ENCODE results near the gene GALNT14. TPM values are rescaled to one million over a fixed set of nuclear protein-coding genes. Genes with fewer than 3 reads are reported as not detected.

The GALNT14 gene
- total and polyA plus RNA-seq, 10 of the 15 experiments (the other 5 are each of a cell fraction or from before 2014, with no cell fraction given): 3.7 to 17.8 (median 6.0) TPM

- TF ChIP-seq SKIL (IDR thresholded peaks at IDR 0.05; ENCODE audit: low read depth, poor library complexity, severe bottlenecking): no peak
Observed at GRCh38 chr2:31037058-31037457, 101.2 kb downstream of the GALNT14 start (continued).

- SMC1A ChIA-PET (ENCODE audit: uncharacterized antibody, unreplicated experiment): interaction anchor here (1.4 kb wide), 1 partner anchor 172 kb away, joined by 3 read pairs; no protein-coding TSS in a partner anchor
- TF ChIP-seq ATF2 (IDR thresholded peaks at IDR 0.05; ENCODE audit: low read length) (no peak), ELK1 (IDR thresholded peaks at IDR 0.05; ENCODE audit: low read depth, low read length) (no peak), STAT1 (conservative IDR thresholded peaks at IDR 0.05) (no peak), BCL3 (IDR thresholded peaks at IDR 0.05; ENCODE audit: borderline replicate concordance, insufficient read depth, low read depth, low read length, poor library complexity, severe bottlenecking) (no peak), CHD2 (IDR thresholded peaks at IDR 0.05; ENCODE audit: borderline replicate concordance, low read depth, low read length) (no peak), EZH2 (IDR thresholded peaks at IDR 0.05; ENCODE audit: borderline replicate concordance, control insufficient read depth, low read depth, low read length) (no peak), POLR2AphosphoS5 (IDR thresholded peaks at IDR 0.05; ENCODE audit: low read length) (no peak), SIN3A (IDR thresholded peaks at IDR 0.05; ENCODE audit: low read depth, low read length) (no peak), CEBPB (IDR thresholded peaks at IDR 0.05; ENCODE audit: borderline replicate concordance in 1 of 2, low read depth in 2 of 2, low read length in 2 of 2) (no peak), USF2 (IDR thresholded peaks at IDR 0.05; ENCODE audit: borderline replicate concordance, low read depth, low read length) (no peak), YY1 (IDR thresholded peaks at IDR 0.05; ENCODE audit: low read depth, low read length) (no peak)
- intact Hi-C loops (cut with micrococcal nuclease; ENCODE audit: unreplicated experiment) (loop anchor here (5.0 kb wide), 1 partner anchor 104 kb away; the partner anchor contains the start of gene GALNT14), in situ Hi-C loops (cut with MboI) (no loop called here)
- no peak for DNase-seq (ENCODE audit: low read depth, low spot score)
- Histone ChIP-seq H3K27ac (ENCODE audit: control insufficient read depth, insufficient read depth) (no peak overlapping the region), H3K4me1 (ENCODE audit: control insufficient read depth, insufficient read depth, low read length) (peaks cover 6% of the 10 kb centered on the region), H2AFZ (ENCODE audit: control insufficient read depth, low read depth, low read length) (no peak overlapping the region), H3K27me3 (replicated peaks in 1 of 2; ENCODE audit: control insufficient read depth in 2 of 2, insufficient read depth in 2 of 2, low read length in 1 of 2) (no peaks in the 10 kb centered on the region; a peak in 1 of 4 replicates), H3K4me2 (ENCODE audit: control insufficient read depth, insufficient read depth) (no peak overlapping the region), H4K20me1 (ENCODE audit: control insufficient read depth, insufficient read depth) (no peaks in the 10 kb centered on the region), H3K9me3 (replicated peaks; ENCODE audit: control insufficient read depth, insufficient read depth, low read length) (peaks cover 4% of the 10 kb centered on the region), H3K79me2 (ENCODE audit: control insufficient read depth, insufficient read depth, low read length) (no peaks in the 10 kb centered on the region), H3K9ac (ENCODE audit: control insufficient read depth, insufficient read depth, low read length) (no peak overlapping the region), H3K36me3 (ENCODE audit: control insufficient read depth in 2 of 2, insufficient read depth in 2 of 2, low read length in 1 of 2) (no peaks in the 10 kb centered on the region), H3K4me3 (no peak overlapping the region)
- POLR2A ChIA-PET: no interaction called here
- no TSS peak for BruUV-seq (replicated peaks)
- RAD21 ChIA-PET (ENCODE audit: unreplicated experiment): no interaction called here
- FAIRE-seq: no peak
- WGBS (ENCODE audit: insufficient coverage, insufficient replicate concordance, low lambda C conversion rate, missing lambda C conversion rate): 0% methylated on average over 1 of the region's 1 CpG
- CTCF ChIA-PET: interaction anchor here (1.2 to 1.8 kb wide), 3 partner anchors 20 to 55 kb away, joined by 3 to 4 read pairs (median 3); no protein-coding TSS in a partner anchor
- peak; percentile 17; the same call in 2 of the 3 replicates for ATAC-seq
Observed at GRCh38 chr2:31033032-31033431, 105.2 kb downstream of the GALNT14 start.
